ENCODE results near the gene CAP2.
A peak's percentile ranks its signal among the peaks of the same experiment; 100 is the strongest.

Gene CAP2, protein sequence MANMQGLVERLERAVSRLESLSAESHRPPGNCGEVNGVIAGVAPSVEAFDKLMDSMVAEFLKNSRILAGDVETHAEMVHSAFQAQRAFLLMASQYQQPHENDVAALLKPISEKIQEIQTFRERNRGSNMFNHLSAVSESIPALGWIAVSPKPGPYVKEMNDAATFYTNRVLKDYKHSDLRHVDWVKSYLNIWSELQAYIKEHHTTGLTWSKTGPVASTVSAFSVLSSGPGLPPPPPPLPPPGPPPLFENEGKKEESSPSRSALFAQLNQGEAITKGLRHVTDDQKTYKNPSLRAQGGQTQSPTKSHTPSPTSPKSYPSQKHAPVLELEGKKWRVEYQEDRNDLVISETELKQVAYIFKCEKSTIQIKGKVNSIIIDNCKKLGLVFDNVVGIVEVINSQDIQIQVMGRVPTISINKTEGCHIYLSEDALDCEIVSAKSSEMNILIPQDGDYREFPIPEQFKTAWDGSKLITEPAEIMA

GRCh38 chr6:17392978-17393891 lies at the start of gene CAP2:
Gene CAP2 (plus strand): TSS chr6:17393595. CDS start chr6:17421556, 27,961 bp downstream.
- peak; percentile 74 for DNase-seq

DNA sequence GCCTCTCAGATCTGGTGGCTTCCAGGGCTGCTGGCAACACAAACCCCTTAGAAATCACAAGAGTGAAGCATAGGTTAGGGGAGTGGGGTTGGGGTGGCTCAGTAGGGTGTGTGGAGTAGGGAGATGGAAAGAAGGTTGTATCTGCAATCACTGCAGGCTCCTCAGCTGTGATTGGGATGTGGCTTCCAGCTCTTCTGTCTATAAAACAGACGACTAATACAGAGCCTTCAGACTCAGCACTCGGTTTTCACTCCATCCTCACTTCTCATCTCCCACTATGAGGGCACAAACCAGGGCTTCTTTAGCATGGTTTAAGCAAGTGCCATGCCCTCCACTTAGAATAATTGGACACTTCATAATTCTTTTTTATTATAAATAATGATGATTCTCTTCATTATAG lies 46.4 kb upstream of the CAP2 start:
- DNase-seq, result no peak

DNA sequence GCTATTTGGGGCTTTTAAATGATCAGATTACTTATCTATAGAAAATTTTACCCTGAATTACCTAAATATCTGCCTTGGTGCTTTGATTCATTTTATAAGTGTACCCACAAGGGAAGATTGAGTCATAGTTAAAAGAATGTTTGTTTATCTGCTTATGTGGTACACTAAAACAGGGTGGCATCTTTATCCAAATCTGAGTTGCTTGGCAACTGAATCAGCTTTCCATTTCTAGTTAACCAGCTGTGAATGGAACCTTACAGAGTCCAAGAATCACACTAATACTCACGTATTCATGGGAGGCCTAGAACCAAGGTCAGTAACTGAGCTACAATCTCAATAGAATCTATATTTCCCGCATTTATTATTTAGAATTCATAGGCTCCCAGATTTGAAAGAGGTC lies 44.0 kb upstream of the CAP2 start:
- no peak for DNase-seq

DNA sequence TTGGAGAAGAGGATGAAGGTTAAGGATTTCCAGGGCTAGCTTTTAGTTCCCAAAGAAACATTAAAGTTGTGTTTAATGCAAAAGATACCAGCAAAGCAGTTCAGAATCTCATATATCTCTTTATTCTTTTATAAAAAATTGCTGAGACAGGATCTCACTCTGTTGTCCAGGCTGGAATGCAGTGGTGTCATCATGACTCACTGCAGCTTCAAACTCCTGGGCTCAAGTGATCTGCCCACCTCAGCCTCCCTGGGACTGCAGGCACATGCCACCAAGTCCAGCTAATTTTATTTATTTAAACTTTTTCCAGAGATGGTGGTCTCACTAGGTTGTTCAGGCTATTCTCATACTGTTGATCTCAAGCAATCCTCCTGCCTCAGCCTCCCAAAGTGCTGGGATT lies 41.1 kb upstream of the CAP2 start:
- no peak for DNase-seq

- no peak for DNase-seq
Measured at GRCh38 chr6:17353440-17354175, 39.8 kb upstream of the CAP2 start.

DNA sequence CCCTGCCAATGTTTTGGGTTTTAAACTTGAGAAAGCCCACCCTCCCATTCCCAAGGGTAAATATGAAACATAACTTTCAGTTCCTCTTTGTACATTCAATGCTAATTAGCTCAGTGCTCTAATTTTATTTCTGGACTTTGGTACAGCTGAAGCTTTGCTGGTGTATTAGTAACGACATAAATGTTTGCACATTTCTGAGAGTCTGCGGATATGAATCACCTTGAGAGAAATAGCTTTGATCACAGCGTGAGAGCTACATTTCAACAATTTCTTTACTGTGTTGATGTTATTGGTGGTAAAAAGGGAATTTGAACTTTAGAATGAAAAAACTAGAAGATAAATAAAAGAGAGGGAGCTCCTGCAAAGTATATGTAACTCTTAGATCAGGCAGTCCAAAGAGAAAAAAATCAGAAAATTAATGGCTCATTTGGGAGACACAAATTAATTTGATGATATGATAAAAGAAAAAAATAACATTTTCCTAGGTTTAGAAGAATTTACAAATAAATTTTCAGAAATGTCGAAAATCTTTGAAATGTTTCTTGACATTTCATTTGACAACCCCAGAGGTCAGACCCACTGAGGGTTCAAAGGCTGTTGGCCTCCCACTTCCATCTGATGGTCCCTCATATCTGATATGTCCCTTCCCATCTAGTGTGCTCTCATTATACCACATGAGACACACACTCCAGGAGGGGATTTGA lies 38.5 kb upstream of the CAP2 start:
- no peak for DNase-seq

DNA sequence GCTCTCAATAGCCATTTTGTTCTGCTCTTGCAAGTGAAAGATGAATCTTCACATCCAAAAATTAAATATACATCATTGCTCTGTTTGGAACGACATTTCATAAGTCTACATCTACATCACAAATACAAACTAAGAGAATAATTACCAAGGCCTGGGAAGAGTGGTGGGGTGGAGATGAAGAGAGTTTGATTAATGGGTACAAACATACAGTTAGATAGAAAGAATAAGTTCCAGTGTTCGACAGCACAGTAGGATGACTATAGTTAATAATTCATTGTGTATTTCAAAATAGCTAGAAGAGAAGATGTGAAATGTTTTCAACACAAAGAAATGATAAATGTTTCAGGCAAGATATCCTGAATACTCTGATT lies 38.0 kb upstream of the CAP2 start:
- DNase-seq, result no peak

DNA sequence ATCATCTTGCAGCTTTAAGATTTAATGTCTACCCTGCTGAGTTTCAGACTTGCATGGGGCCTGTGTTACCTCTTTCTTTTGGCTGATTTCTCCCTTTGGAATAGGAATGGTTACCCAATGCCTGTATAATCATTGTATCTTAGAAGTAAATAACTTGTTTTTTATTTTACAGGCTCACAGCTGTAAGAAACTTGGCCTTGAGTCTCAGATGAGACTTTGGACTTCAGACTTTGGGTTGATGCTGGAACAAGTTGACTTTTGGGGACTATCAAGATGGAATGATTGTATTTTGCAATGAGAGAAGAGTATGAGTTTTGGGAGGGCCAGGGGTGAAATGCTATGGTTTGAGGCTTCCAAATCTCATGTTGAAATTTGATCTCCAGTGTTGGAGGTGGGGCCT lies 34.9 kb upstream of the CAP2 start:
- no peak for DNase-seq

GRCh38 chr6:17360564-17360963 lies 32.8 kb upstream of the CAP2 start:
- no peak for DNase-seq

DNA sequence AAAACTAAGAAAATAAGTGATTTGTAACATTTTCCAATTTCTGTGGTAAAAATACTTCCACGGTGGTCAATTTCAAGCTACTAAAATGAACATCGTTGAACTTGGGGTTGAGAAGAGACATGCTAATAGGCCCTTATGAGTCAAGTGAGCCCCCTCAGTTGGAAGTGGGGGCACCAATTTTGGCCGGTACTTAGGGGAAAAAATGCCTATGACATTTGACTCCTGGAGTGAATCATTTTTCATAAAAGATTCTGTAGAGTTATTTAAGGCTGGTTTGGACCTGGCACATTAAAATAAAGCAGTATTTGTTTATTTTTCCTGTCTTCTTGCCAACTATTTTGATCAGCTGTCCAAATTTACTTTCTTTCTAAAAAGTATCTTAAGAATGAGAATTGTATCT lies 32.4 kb upstream of the CAP2 start:
- DNase-seq, result no peak

- no peak for DNase-seq
Measured at GRCh38 chr6:17365961-17366360, 27.4 kb upstream of the CAP2 start.

GRCh38 chr6:17367868-17368267 lies 25.5 kb upstream of the CAP2 start:
- DNase-seq, result no peak

DNA sequence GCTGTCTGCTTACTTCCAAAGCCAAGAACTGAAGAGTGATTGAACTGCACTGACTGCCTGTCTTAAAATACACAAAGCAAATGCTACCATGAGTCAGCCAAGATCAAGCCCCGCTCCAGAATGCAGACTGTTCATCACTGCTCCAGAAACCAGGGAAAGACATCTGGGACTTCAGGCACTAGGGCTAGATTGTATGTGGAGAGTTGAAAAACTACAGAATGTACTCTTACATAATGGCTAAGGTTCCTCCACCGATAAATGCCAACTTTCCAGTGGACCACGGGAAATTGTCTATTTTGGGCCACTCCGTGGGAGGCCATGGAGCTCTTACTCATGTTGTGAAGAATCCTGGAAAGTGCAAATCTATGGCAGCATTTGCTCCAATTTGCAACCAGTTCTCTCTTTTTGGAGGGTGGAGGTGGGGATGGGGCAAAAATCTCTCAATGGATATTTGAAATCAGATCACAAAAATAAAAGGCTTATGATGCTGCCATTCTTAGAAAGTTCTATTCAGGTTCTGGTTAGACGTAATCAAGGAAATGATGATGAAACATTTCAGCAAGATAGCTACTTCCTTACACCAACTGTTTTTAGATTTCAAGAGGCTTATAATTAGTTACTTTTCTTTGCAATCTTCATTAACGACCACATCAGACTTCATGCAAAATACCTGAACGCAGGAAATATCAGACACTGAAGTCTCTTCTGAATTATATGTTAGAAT lies 11.8 kb upstream of the CAP2 start:
- DNase-seq, result no peak

DNA sequence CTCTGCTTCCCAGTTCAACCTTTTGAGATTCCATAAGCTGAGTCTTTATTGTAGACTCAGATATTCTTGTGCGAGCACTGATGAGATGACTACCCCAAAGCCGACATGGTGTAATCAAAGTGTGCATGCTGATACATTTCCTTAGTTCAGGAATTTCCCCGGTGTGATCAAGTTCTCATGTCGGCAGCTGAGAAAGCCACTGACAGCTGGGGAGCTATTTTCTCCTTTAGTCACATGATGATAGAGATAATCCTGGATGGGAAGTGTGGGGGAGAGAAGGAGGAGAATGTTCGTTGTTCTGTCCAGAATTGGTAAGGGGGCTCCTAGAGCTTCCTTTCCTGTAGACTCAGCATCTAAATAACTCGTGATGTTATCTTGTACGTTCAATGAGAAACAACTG lies 7.7 kb upstream of the CAP2 start:
- DNase-seq, result no peak

DNA sequence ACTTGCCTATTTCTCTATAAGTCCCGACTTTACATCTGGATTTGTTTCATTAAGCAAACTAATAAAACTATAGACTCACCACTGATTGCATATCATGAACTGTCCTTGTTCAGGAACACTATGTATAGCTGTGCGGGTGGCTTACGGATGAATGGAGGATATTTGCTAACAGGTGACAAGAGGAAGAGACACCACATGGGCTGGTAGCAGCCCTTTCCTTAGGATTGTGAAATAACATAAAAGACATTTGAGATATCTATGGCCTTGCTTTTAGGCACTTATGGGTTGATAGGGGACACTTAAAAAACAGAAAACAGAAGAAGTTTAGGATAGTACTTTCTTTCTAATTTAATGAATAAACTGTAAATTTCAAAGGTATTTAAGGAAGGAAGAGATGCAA lies 5.0 kb upstream of the CAP2 start:
- no peak for DNase-seq

- DNase-seq, result no peak
Measured at GRCh38 chr6:17389274-17389847, 4.0 kb upstream of the CAP2 start.

DNA sequence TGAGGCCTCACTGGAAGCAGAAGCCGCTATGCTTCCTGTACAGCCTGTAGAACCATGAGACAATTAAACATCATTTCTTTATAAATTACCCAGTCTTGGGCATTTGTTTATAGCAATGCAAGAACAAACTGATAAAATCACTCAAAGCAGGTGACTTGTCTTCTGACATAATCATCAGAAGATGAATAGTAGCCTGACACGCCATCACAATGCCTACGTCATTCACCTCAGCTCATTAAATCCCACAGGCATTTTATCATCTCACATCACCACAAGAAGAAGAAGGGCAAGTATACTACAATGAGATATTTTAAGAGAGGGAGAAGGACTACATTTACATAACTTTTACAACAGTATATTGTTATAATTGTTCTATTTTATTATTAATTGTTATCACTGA lies 3.1 kb upstream of the CAP2 start:
- DNase-seq, result no peak

DNA sequence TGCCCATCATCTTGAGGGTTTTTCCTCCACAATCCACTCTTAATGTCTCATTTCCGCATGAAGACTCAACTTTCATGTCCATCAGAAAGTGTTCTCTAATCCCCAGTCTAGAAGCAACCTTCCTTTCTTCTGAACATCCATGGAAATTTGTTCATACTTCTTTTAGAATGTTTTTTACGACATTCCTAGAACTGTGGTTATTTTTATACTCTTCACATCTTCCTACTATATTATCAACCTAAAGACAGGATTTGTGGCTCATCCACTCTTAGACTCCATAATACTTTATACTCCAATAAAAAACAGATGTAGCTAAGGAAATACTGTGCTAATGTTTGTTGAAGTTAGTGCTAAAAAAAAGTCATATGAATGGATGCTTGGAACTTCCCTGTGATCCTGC lies 1.4 kb upstream of the CAP2 start:
- no peak for DNase-seq

- peak; percentile 50 for DNase-seq
Measured at GRCh38 chr6:17393892-17394631, 667 bp downstream of the CAP2 start.

- DNase-seq, result no peak
Measured at GRCh38 chr6:17395112-17395511, 1.7 kb downstream of the CAP2 start.

DNA sequence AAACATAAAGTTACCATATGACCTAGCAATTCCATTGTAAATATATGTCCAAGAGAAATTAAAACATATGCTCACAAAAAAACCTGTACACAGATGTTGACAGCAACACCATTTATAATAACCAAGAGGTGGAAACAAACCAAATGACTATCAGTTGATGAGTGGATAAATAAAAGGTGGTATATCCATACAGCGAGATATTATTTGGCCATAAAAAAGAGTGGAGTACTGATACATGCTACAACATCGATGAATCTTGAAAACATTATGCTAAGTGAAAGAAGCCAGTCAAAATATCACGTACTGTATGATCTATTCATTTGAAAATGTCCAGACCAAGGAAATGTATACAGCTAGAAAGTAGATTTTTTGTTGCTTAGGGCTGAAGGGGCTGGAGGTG lies 2.9 kb downstream of the CAP2 start:
- no peak for DNase-seq

Measured in NCI-H345 (cell line).